Endothelial cell of umbilical vein (primary cell): ENCODE data around the gene G6PC1.

Source experiments
- EZH2 ChIP-seq: IDR thresholded peaks from 2 replicates; pipeline ENCODE4 v1.6.1; 2012; ENCODE audit warnings: borderline replicate concordance, low read depth, mild to moderate bottlenecking, moderate library complexity, low read length, inconsistent platforms; ENCODE audit not compliant: severe bottlenecking
- FOS ChIP-seq: IDR thresholded peaks from 2 replicates; pipeline ENCODE4 v1.6.1; 2011; ENCODE audit warnings: mild to moderate bottlenecking, low read length, moderate library complexity, borderline replicate concordance; ENCODE audit not compliant: insufficient read depth
- JUN ChIP-seq: IDR thresholded peaks from 2 replicates; pipeline ENCODE4 v1.6.1; 2011; ENCODE audit warnings: borderline replicate concordance, low read depth; ENCODE audit not compliant: insufficient read length, insufficient read depth
- MAX ChIP-seq: IDR thresholded peaks from 2 replicates; pipeline ENCODE4 v1.6.1; 2011; ENCODE audit not compliant: insufficient read depth, insufficient read length
- MYC ChIP-seq: IDR thresholded peaks from one replicate; pipeline ENCODE4 v1.6.1; 2011; ENCODE audit warnings: mild to moderate bottlenecking, low read depth, low read length
- POLR2A ChIP-seq: IDR thresholded peaks from 2 replicates; pipeline ENCODE4 v1.6.1; 2012; ENCODE audit warnings: low read depth, mild to moderate bottlenecking, control low read depth, low read length
- POLR2AphosphoS5 ChIP-seq: IDR thresholded peaks from 2 replicates; pipeline ENCODE4 v1.6.1; 2012; ENCODE audit warnings: low read depth, mild to moderate bottlenecking, control low read depth, low read length, moderate library complexity; ENCODE audit not compliant: insufficient read depth
- TF ChIP-seq, protein P1 (sequence below), 2 donors: IDR thresholded peaks; 1 replicate in 1 of 2; 2 replicates in 1 of 2; pipeline ENCODE4 v1.5.1; 2011; ENCODE audit warnings: low read length in 2 of 2, mild to moderate bottlenecking in 2 of 2, moderate library complexity in 2 of 2, control low read depth in 1 of 2, inconsistent platforms in 1 of 2, low read depth in 1 of 2; ENCODE audit not compliant: insufficient read depth in 1 of 2; ENCODE audit errors: extremely low read depth in 1 of 2

DNA sequence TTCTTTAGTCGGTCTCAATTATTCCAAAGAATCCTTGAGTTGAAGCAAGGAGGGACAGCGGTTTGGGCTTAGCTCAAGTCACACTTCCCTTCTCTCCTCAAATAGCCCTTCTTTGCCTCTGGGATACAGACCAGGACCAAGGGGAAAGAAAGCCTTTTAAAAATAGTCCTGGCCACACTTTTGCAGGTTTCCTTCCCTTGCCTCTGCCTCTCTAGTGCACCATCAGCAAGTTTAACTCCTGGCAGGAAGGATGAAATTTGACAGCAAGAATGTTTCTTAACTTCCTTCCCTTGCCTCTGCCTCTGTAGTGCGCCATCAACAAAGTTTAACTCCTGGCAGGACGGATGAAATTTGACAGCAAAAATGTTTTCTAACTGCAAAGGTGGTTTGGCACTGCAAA, 7.2 kb upstream of the G6PC1 start:
- no peak for TF ChIP-seq POLR2A
- no peak for TF ChIP-seq POLR2AphosphoS5
- TF ChIP-seq, protein P1, sequence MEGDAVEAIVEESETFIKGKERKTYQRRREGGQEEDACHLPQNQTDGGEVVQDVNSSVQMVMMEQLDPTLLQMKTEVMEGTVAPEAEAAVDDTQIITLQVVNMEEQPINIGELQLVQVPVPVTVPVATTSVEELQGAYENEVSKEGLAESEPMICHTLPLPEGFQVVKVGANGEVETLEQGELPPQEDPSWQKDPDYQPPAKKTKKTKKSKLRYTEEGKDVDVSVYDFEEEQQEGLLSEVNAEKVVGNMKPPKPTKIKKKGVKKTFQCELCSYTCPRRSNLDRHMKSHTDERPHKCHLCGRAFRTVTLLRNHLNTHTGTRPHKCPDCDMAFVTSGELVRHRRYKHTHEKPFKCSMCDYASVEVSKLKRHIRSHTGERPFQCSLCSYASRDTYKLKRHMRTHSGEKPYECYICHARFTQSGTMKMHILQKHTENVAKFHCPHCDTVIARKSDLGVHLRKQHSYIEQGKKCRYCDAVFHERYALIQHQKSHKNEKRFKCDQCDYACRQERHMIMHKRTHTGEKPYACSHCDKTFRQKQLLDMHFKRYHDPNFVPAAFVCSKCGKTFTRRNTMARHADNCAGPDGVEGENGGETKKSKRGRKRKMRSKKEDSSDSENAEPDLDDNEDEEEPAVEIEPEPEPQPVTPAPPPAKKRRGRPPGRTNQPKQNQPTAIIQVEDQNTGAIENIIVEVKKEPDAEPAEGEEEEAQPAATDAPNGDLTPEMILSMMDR (IDR thresholded peaks at IDR 0.05; ENCODE audit: extremely low read depth in 1 of 2, insufficient read depth in 1 of 2, low read depth in 1 of 2, low read length in 2 of 2), result no peak
- TF ChIP-seq EZH2, result no peak
- no peak for TF ChIP-seq MAX
- TF ChIP-seq FOS, result no peak
- TF ChIP-seq JUN, result no peak
- no peak for TF ChIP-seq MYC
